GM12878 (cell line): ENCODE results near the gene TNFRSF6B. TPM values are rescaled to one million over a fixed set of nuclear protein-coding genes. Genes with fewer than 3 reads are reported as not detected.
A peak's percentile ranks its signal among the peaks of the same experiment; 100 is the strongest.

Experiments used
- ATF2 ChIP-seq: IDR thresholded peaks from 2 replicates; pipeline ENCODE4 v1.6.1; 2012; ENCODE audit warnings: low read length, inconsistent platforms
- BCL11A ChIP-seq: IDR thresholded peaks from 2 replicates; pipeline ENCODE4 v1.6.1; 2011; ENCODE audit warnings: low read depth, low read length
- BRCA1 ChIP-seq: IDR thresholded peaks from 2 replicates; pipeline ENCODE4 v1.6.1; 2011; ENCODE audit warnings: low read depth, low read length, improper control_type of control experiment
- CBFB ChIP-seq: IDR thresholded peaks from 2 replicates; pipeline ENCODE4 v1.6.1; 2016; ENCODE audit warnings: antibody characterized with exemption, low read depth
- CHD1 ChIP-seq: IDR thresholded peaks from 2 replicates; pipeline ENCODE4 v1.6.1; 2012; ENCODE audit warnings: low read depth, low read length, improper control_type of control experiment
- CREM ChIP-seq: IDR thresholded peaks from 2 replicates; pipeline ENCODE4 v1.6.1; 2014; ENCODE audit warnings: antibody characterized with exemption, low read depth
- FOS ChIP-seq: IDR thresholded peaks from 3 replicates; pipeline ENCODE4 v1.6.1; 2011; ENCODE audit warnings: borderline replicate concordance; ENCODE audit not compliant: insufficient read length; ENCODE audit errors: extremely low read depth
- GATAD2B ChIP-seq: fragments of 450-650 bp; conservative IDR thresholded peaks from 2 replicates; pipeline ENCODE4 v1.6.1; 2017; ENCODE audit warnings: low read depth, mild to moderate bottlenecking, moderate library complexity
- IRF4 ChIP-seq: IDR thresholded peaks from 2 replicates; pipeline ENCODE4 v1.6.1; 2011; ENCODE audit warnings: low read depth, low read length
- KDM1A ChIP-seq: fragments of 200-600 bp; sonication (generic); IDR thresholded peaks from 2 replicates; pipeline ENCODE4 v1.6.1; 2016; ENCODE audit warnings: borderline replicate concordance
- KLF5 ChIP-seq: fragments of 450-650 bp; IDR thresholded peaks from 2 replicates; pipeline ENCODE4 v1.6.1; 2014; ENCODE audit warnings: mild to moderate bottlenecking; ENCODE audit not compliant: partially characterized antibody
- MYC ChIP-seq: IDR thresholded peaks from 2 replicates; pipeline ENCODE4 v1.6.1; 2011; ENCODE audit warnings: mild to moderate bottlenecking, low read length, moderate library complexity, inconsistent platforms; ENCODE audit not compliant: insufficient read depth, insufficient replicate concordance, insufficient read length, severe bottlenecking
- NKRF ChIP-seq: fragments of 450-650 bp; conservative IDR thresholded peaks from 2 replicates; pipeline ENCODE4 v1.6.1; 2017; ENCODE audit warnings: mild to moderate bottlenecking, moderate library complexity
- NR2C2 ChIP-seq: IDR thresholded peaks from 2 replicates; pipeline ENCODE4 v1.6.1; 2011; ENCODE audit warnings: borderline replicate concordance, low read depth; ENCODE audit not compliant: control insufficient read depth, insufficient read length
- NR2F1 ChIP-seq: fragments of 450-650 bp; conservative IDR thresholded peaks from 2 replicates; pipeline ENCODE4 v1.6.1; 2017; ENCODE audit warnings: mild to moderate bottlenecking
- RBBP5 ChIP-seq: fragments of 200-600 bp; sonication (generic); conservative IDR thresholded peaks from 2 replicates; pipeline ENCODE4 v1.6.1; 2016
- RELA ChIP-seq: fragments of 450-650 bp; IDR thresholded peaks from 2 replicates; pipeline ENCODE4 v1.8.0; 2014; ENCODE audit warnings: borderline replicate concordance; ENCODE audit not compliant: partially characterized antibody
- SIX5 ChIP-seq: IDR thresholded peaks from 2 replicates; pipeline ENCODE4 v1.6.1; 2011; ENCODE audit warnings: mild to moderate bottlenecking, low read depth, low read length, moderate library complexity; ENCODE audit not compliant: severe bottlenecking
- SMC3 ChIP-seq: IDR thresholded peaks from 2 replicates; pipeline ENCODE4 v1.6.1; 2011; ENCODE audit warnings: low read length, improper control_type of control experiment, borderline replicate concordance
- SPI1 ChIP-seq: IDR thresholded peaks from 2 replicates; pipeline ENCODE4 v1.6.1; 2011; ENCODE audit warnings: low read depth, mild to moderate bottlenecking, low read length, moderate library complexity, borderline replicate concordance; ENCODE audit not compliant: insufficient read depth
- SREBF1 ChIP-seq: IDR thresholded peaks from 2 replicates; pipeline ENCODE4 v1.6.1; 2012; ENCODE audit warnings: mild to moderate bottlenecking, low read length
- ZNF217 ChIP-seq: fragments of 450-650 bp; IDR thresholded peaks from 2 replicates; pipeline ENCODE4 v1.6.1; 2017; ENCODE audit warnings: antibody characterized with exemption, mild to moderate bottlenecking
- ZNF384 ChIP-seq: IDR thresholded peaks from 2 replicates; pipeline ENCODE4 v1.6.1; 2012; ENCODE audit warnings: low read depth, mild to moderate bottlenecking, low read length, improper control_type of control experiment, borderline replicate concordance
- ZNF622 ChIP-seq: fragments of 450-650 bp; IDR thresholded peaks from 2 replicates; pipeline ENCODE4 v1.6.1; 2017; ENCODE audit warnings: mild to moderate bottlenecking, inconsistent platforms
- ZNF687 ChIP-seq: fragments of 450-650 bp; IDR thresholded peaks from 2 replicates; pipeline ENCODE4 v1.6.1; 2017; ENCODE audit warnings: mild to moderate bottlenecking, moderate library complexity
- polyA plus RNA-seq, 11 experiments: library from polyadenylated mRNA; depleted of rRNA in 4 of 11; unstranded in 6 of 11; stranded (reverse) in 5 of 11; fragments of >200 nt; fragmentation: Nextera tagmentation in 4 of 11; fragmentation: Illumina TruSeq in 1 of 11; extraction: Ambion mirVana in 4 of 11; extraction: Trizol in 1 of 11; gene quantifications; 1 replicate in 1 of 11; 2 replicates in 10 of 11; pipeline versions ENCODE4 v1.2.1 to v1.2.3, GENCODE V29; 2011 to 2016; ENCODE audit warnings: inconsistent platforms in 2 of 11, missing spikeins in 2 of 11, low read depth in 1 of 11
- total RNA-seq, 4 experiments: library from RNA; depleted of rRNA in 3 of 4; stranded (reverse); fragments of >200 nt in 3 of 4; fragmentation: Illumina TruSeq in 1 of 4; extraction: Trizol in 1 of 4; gene quantifications; 2 replicates each; pipeline versions ENCODE4 v1.2.1 to v1.2.3, GENCODE V29; 2013 to 2021

The TNFRSF6B gene
- total and polyA plus RNA-seq, 10 of the 15 experiments (the other 5 are each of a cell fraction or from before 2014, with no cell fraction given): 0.67 to 2.2 (median 1.8) TPM; not detected in 7

GRCh38 chr20:63707558-63708300 lies 11.3 kb downstream of the TNFRSF6B start, which contains the start of the genes ARFRP1 and ZGPAT (continued):
- TF ChIP-seq IRF4 (no peak), SREBF1 (peak; percentile 87), KDM1A (no peak), RBBP5 (no peak), ZNF687 (peak; percentile 99), SMC3 (no peak), GATAD2B (peak; percentile 94), SPI1 (peak; percentile 84; the same call in 1 of the 2 replicates), CBFB (no peak), NR2C2 (peak; percentile 86), CHD1 (no peak), ZNF622 (no peak), ATF2 (no peak), ZNF217 (no peak), CREM (peak; percentile 32; the same call in 1 of the 2 replicates), ZNF384 (no peak), MYC (peak; percentile 69), NR2F1 (peak; percentile 100), KLF5 (no peak), SIX5 (peak; percentile 46), FOS (no peak), RELA (peak; percentile 29), BRCA1 (no peak), NKRF (peak; percentile 79; the same call in 1 of the 2 replicates), BCL11A (0 out of 2 replicates have a peak, but pooled peaks have one; percentile 35)
